SHP77 treated with DMSO at 0.1 percent for 48 hours (cell line): ENCODE measurements around the gene GRB10.
"Not testable (repeated sequence)": the region's sequence is repeated elsewhere in the genome, so short reads cannot be mapped to it uniquely, and the experiment has no call there.

ENCODE experiments used
- DNase-seq: peaks from one replicate; lab custom pipeline; 2025; lab: John Stamatoyannopoulos, UW

GRB10 gene

DNA sequence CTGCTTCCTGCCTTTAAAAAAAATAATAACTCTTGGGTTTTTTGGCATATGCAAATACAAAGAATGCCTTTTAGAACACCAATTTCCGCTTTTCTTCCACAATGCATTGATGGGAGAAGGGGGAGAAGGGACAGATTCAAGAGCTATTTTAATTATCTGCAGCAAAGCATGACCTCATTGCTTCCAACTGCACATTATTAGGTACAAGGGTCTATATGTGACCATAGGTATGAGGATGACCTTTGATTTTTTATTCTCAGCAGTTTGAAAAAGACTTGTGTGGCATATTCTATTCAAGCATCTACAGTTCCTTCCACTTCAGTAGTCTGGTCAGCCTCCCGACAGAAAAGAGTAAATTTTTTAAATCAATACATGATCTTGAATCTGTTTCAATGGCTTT lies 39.7 kb downstream of the GRB10 start:
- no peak for DNase-seq

DNA sequence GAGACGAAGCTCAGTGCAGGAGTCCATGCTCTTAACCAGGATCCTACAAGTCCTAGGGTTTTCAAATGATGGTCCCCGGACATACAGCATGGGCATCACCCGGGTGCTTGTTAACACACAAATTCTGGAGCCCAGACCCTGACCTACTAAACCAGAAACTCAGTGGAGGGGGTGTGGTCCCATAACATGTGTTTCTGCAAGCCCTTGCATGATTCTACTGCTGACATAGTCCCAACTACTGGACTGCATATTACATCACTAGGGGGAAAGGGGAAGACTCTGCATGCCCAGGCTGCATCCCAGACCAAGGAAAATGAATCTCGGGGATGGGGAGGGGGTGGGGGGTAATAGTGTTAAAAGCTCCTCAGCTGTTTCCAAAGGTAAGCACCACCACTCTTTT lies 40.3 kb downstream of the GRB10 start:
- no peak for DNase-seq

DNA sequence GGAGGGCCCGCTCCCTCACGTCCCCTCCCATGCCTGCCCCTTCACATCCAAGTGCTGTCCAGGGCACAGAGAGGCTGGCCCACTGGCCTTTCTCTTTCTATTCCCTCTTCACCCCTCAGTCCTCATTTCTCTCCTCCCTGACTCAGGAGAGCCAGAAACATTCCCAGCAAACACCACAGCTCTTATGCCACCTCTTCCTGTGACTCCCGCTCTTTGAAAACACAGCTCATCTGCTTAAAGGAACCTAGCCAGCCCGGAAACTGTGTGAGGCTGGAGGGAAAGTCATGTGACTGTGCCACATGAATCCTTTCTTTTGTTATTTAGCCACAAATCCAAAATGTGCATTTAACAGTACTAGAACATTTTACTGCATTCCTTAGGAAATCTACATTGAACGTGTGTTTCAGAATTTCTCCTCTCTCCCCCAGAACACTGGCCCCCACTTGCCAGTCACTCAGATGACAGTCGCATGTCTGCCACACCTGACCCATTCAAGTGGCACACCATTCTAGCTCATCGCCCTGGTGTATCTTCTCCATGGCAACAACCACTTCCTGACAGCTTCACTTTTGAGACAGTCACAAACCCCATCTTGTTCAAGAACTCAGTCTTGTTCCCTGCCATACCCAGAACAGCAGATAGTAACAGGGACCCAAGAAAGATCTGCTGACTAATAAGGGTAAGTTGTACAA lies 42.8 kb downstream of the GRB10 start:
- DNase-seq, result no peak

DNA sequence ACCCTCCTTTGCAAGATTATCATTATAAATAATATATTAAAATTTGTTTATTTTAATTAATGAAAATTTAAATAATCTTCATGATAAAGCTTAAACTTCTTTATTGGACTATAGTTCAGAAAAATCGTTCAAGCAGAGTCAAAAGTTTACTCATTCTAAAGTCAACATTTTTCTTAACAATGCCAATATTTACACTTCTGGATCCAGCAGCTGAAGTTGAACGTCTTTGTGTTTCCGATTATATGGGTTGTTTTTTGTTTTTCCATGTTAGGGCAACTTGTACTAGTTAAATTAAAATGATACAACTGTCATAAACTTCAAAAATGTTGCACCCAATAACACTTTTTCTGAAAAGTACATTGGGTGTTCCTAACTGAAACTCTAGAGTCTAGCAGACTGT lies 43.8 kb downstream of the GRB10 start:
- DNase-seq, result no peak

DNA sequence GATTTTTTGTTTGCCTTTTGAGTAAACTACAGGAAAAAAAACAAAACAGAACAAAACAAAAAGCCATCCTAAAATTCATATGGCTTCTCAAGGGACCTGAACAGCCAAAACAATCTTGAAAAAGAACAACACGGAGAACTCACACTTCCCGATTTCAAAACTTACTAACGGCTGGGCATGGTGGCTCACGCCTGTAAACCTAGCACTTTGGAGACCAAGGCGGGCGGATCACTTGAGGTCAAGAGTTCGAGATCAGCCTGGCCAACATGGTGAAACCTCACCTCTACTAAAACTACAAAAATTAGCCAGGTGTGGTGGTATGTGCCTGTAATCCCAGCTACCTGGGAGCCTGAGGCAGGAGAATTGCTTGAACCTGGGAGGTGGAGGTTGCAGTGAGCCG lies 46.9 kb downstream of the GRB10 start:
- not testable (repeated sequence) for DNase-seq

DNA sequence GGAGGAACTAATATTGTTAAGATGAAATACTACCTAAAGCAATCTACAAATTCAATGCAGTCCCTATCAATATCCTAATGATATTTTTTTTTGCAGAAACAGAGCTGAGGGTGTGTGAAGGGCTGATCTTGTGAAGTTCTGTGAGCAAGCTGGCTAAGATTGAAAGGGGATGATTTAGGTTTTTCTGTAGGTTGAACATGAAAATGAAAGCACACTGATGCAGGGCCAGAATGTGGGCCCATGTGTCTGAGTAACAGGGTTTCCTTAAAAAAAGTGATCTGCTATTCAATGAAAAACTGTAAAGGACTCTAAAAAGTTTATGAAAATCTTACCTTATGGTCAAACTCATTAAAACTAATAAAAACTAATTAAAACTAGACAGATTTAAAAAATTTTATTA lies 47.4 kb downstream of the GRB10 start:
- no peak for DNase-seq

DNA sequence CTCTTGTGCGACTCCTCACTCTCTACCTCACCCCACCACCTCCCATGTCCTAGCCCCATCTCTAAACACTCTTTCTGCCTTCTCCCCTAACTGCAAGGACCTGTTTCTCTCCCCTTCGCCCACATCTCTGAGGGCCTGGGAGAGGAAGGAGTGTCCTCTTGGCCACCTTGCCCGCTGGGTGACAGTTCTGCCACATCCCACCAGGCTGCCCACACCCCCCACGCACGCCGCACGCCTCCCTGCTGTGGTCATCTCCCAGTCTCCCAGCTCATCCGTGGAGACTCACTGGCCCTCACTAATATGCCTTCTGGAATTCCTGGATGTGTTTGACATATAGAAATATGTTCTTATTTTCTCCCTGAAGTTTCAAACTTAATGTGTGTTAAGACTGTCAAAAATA lies 48.5 kb downstream of the GRB10 start:
- DNase-seq, result no peak

DNA sequence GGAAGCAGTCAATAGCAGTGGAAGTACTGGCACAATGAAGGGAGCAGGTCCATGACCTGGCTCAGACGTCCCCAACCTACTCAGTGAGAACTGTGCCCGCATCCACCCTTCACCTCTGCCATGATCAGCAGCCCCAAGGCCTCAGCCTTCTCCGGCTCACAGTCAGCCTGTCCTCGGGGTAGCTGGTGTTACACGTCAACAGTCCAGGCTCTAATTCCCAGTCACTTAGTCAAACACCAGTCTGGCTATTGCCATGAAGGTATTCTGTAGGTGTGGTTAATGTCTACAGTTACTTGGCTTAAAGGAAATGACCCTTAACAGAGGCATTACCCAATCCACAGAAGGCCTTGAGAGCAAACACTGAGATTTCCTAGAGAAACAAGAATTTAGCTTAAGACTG lies 49.1 kb downstream of the GRB10 start:
- no peak for DNase-seq

DNA sequence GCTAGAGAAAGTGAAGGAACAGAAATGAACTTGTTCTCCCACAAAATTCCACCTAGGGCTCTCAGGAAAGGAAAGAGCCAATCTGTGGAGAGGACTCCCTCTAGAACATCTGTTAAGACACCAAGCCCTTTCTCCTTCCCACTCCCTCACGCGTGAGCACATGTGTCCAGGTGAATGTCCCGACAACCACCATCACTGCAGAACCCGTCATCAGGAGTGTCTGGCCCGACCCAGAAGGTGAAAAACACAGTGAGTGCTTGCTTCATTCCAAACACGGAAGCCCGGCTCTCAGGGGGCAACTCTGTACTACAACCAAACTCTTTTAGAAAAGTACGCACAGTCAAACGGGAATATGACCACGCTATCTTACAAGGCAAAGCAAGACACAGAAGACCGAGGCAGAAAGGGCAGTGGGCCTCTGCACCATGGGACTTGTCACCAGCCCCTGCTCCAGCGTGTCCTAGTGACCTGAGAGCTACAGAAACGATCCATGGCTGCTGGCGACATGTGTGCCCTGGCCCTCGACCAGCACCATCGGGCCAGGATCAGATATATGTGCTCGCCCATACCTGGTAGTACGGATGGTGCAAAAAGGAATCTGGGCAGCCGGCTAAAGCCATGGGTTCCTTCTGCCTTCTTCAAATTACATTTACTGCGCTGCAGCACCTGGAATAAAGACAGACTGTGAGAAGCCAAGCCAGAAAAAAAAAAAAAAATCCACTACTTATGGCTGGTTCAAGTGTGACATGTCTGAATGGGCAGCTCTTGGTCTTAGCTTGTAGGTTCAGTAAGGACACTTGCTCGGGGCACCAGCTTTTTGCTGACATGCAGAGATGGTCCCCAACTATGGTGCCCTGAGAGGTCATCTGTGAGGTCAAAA lies 50.8 kb downstream of the GRB10 start:
- no peak for DNase-seq

DNA sequence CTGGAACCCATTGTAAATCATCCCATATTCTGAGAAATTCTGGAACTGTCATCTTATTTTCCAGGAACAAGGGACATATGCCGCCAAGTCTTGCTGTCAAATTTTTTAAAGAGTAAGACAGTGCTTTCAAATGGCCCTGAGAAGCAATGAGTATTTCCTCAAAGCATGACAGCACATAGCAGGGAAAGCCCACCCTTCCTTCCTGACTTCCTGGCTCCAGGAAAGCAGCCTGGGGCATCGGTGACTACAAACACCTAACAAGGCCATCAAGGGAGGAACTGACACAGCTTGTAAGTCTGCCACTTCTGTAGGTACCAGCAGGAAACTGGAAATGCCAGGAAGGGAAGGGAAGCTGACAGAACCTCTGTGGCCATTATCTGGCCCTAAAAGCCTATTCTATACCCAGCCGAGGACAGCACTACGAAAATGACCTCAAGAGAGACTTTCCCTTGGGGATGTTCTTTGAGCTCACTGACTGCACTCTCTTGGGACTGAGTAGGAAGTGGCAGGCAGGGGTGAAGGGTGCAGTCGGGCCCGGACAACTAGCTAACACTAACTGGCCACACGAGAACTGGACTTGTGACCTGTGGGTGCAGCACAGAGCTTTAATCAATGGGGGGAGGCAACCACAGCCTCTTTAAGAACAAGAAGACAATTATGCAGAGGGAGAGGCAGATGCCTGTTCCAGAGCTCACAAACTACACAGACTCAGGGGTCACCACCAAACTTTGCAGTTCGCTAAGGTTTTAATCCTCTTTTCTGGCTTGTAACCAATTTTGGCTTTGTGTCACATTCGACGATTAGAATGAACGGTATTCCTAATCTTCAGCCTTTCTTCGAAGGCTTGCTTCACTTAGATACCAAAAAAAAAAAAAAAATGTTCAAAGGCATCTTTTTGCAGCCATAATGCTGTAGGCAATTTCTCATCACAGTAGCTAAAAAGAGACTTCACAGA lies 52.0 kb downstream of the GRB10 start:
- DNase-seq, result no peak

DNA sequence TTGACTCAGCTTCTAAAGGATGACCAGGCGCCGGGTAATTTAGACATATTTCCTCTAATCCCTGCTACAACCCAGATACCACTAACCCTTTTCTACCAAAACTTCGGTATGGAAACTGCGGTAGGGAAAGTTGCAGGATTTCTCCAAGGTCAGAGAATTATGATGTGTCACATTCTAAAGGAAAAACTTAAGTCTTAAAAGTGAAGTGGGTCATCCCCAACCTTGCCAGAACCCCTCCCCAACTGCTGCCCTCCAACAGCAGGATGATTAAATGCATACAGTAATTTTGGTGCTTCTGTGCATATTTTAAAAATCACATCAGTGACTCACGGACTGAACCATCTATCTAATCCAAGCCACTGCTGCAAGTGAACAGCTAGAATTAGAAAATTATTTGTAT lies 52.7 kb downstream of the GRB10 start:
- DNase-seq, result no peak

DNA sequence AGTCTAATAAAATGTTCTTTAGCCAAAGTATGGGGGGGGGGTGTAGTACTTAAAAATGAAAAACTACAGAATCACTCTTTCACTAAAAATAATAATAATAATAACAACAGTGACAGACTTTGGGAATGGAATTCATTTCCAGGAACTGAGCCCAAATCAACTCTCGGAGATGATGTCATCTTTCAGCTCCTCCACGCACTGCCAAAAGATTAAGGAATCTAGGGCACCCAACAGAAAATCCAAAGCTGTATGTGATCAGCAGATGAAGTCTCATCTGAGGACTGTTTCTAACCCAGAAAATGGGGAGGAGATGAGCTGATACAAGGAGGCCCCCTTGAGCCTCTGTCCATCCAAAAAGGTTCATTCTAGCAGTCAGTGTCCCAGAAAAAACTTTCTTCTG lies 54.5 kb downstream of the GRB10 start:
- DNase-seq, result no peak

DNA sequence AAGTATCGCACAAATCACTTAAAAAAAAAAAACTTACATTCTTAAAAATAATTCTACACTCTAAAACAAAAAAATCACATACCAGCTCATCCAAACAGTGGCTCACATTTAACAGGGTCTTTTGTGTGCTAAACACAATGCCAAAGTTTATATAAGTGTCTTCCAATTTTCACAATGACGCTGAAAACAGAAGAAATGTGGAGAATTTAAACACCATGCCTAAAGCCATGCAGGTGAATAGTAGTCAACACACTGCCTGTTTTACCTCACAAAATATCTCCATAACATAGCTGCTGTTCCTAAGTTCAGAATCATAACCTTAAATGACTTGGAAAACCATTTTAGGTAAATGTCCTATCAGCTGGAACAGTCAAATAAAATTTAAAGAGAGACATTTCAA lies 55.0 kb downstream of the GRB10 start:
- DNase-seq, result no peak

DNA sequence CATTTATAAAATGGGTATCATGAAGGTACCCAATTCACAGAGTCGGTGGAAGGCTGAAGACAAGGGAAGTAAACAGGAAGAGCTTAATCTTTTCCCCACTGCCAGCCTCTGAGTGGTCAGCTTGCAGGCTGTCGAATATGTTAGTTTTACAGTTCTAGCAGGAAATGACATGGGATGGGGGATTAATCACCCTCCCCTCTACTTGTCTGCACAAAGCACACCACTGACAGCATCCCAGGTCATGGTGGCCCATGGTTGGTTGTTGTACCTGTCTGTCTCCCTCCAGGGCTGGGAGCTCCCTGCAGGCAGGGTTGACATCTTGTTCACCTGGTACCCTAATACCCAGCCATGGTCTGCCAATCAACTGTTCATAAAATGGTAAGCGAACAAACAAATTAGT lies 55.6 kb downstream of the GRB10 start:
- DNase-seq, result no peak

DNA sequence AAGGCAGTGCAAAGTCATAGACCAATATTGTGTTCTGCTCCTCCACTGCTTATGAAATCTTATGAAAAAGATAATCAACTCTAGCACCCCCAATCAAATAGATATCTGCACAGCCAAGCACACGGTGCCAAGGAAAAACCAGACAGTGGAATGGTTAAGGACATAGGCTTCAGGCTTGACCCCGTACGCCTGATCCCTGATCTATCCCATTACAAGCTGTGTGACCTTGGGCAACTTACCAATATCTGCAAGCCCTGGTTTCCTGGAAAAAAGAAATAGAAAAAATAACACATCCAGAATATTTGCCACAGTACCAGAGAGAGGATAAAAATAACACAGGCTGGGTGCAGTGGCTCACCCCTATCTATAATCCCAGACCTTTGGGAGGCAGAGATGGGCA lies 56.9 kb downstream of the GRB10 start:
- DNase-seq, result no peak

DNA sequence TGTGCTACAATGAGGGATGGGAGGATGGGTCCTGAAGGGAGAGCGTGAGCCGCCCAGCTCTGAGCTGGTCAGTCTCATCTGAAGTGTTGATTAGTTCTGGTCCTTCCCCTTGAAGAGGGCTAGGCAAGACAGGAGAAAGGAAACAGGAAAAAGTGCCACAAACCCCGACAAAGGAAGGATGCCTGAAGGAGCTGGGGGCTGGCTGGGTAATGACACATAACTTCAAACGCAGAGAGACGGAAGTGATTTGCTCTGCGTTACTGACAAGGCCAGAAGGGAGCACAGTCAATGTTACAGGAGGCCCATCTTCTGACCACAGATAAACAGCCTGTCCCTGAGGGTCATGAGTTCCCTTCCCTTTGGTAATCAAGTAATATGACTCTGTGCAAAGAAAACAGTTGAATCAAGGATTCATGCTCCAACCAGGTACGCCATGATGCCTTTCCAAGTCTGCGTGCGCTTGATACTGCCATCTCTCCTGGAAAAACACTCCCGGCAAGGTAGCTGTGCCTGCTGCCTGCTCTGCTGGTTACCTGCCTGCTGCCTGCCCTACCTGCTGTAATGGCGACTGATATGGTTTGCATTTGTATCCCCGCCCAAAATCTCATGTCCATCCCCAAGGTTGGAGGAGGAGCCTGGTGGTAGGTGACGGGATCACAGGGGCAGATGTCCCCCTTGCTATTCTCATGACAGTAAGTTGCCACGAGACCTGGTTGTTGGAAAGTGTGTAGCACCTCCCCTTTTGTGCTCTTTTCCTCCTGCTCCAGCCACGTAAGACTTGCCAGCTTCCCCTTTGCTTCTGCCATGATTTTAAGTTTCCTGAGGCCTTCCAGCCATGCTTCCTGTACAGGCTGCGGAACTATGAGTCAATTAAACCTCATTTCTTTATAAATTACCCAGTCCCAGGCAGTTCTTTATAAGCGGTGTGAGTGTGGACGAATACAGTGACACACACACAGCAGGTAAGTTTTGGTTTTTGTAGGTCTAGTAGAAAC lies 57.9 kb downstream of the GRB10 start:
- DNase-seq, result no peak

DNA sequence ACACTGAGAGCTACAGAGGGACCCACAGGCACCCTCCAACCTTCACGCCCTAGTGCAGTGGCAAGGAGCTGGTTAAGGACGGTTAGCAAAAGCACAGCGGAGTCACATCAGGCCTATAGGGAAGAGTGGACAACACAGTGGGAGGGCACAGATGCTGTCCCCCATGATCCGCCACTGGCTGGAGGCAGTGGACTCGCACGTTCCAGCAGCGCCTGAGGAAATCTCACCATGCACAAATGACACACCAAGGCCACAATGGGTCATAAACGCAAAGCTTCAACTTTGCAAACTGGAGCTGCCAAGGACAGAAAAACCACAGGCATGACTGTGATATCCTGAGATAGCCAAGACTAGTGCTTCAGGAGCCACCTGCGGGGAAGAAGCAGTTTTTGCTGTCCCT lies 58.8 kb downstream of the GRB10 start:
- DNase-seq, result no peak

DNA sequence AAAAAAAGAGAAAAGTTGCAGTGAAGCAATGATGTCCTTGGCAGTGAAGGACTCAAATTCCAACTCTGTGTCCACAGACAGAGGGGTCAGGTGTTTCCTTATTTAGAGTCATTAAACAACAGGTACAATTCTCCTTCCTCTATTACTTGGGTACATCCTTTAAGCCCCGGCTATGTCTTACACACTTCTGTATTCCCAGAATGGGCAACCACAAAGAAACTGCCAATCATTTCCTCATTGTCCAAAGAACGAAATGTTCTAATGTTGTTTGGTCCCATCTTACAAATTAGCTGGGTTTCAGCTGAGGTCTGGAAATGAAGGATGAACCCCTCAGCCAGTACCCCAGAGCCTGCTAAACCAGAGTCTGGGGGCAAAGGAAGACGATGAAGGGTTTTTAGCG lies 59.5 kb downstream of the GRB10 start:
- DNase-seq, result no peak

DNA sequence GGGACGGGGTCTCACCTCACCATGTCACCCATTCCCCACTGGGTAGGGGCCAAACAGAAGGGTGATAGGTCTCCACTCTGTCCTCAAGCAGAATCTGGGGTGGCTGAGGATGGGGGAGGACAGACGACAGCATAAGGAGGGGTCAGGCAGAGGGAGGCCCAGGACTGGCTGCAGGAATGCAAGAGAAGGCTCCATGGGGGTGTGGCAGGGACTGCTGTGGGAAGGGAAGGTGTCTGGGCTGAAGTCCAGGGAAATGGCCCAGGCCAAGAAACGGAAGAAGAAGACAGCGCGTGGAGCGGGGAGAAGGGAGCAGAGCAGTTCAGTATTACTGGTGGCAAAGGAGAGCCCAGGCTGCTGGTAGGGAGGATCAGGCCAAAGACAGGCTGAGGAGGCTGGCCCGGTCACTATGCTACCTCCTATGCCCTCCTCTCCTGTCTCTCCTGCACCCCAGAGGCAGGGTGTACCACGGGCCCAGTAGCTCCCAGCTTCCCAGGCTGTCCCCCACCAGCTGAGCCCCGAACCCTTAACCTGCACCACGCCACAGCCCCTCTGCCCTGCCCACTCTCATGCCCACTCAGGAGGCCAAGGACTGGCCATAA lies 60.9 kb downstream of the GRB10 start:
- DNase-seq, result no peak

DNA sequence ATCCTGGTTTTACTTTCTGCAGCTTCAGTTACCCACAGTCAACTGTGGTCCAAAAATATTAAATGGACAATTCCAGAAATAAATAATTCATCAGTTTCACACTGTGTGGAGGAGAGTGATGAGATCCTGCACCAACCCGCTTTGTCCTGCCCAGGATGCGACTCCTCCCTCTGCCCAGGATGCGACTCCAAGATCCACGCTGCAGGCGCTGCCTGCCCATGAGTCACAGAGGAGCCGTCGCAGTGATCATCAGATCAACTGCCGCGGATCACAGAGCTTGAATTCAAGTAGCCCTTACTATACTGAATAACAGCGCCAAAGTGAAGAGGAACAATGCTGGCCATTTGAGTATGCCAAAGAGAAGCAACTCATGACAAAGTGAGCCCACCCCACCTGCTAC lies 61.5 kb downstream of the GRB10 start:
- DNase-seq, result no peak

DNA sequence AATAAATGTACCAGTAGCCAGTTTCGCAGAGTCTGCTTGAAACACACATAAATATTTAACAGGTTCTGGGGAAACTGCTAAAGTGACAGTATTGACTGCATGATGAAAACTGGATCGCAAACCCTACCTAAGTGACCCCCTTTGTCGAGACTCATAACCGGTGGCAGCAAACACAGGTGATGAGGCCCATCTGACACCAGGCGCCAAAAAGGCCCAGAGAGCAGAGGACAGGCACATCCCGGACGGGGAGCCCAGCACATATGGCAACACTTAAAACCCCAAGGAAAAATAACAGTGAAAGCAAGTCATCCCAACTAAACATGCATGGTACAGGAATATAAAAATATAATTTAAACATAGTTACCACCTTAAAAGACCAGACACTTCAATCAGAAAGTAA lies 62.4 kb downstream of the GRB10 start:
- no peak for DNase-seq
